Mammary epithelial cell (primary cell): ENCODE data around the gene SEMA3D.

Source experiments
- CTCF ChIP-seq, 2 donors: IDR thresholded peaks in 1 of 2; conservative IDR thresholded peaks in 1 of 2; 2 replicates each; pipeline ENCODE4 v1.5.1; 2011 to 2012; ENCODE audit warnings: inconsistent platforms in 2 of 2, low read length in 2 of 2, mild to moderate bottlenecking in 2 of 2, control low read depth in 1 of 2, low read depth in 1 of 2; ENCODE audit not compliant: insufficient read depth in 1 of 2; ENCODE audit errors: extremely low read depth in 1 of 2
- EZH2 ChIP-seq: IDR thresholded peaks from 2 replicates; pipeline ENCODE4 v1.6.1; 2012; ENCODE audit warnings: low read length, inconsistent platforms, borderline replicate concordance

- TF ChIP-seq CTCF (conservative IDR thresholded peaks at IDR 0.05 in 1 of 2, IDR thresholded peaks at IDR 0.05 in 1 of 2; ENCODE audit: extremely low read depth in 1 of 2, insufficient read depth in 1 of 2, low read depth in 1 of 2, low read length in 2 of 2) (no peak), EZH2 (no peak)
These were observed 30.1 kb downstream of the SEMA3D start for GRCh38 chr7:85156661-85157208.
